ENCODE measurements around the gene HSFX1.
"Not testable (repeated sequence)": the region's sequence is repeated elsewhere in the genome, so short reads cannot be mapped to it uniquely, and the experiment has no call there.

The HSFX1 gene, protein sequence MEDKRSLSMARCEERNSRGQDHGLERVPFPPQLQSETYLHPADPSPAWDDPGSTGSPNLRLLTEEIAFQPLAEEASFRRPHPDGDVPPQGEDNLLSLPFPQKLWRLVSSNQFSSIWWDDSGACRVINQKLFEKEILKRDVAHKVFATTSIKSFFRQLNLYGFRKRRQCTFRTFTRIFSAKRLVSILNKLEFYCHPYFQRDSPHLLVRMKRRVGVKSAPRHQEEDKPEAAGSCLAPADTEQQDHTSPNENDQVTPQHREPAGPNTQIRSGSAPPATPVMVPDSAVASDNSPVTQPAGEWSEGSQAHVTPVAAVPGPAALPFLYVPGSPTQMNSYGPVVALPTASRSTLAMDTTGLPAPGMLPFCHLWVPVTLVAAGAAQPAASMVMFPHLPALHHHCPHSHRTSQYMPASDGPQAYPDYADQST

DNA sequence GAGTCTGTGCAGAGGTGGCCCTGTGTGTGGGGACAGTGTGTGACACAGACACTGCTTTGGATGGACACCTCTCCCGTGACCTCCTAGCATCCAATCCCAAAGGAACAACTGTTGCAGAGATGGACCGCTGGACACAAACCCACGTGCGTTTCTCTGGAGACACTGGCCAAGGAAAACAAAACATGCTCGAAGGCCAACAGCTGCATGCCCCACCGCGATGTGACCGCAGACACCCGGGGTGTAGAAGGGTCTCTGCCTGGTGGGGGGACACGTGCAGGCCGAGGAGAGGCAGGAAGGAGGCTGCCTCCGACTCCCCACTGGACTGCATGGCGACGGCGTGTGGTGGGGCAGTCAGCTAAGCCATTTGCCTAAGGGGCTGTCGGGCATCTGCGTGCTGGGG is at the start of gene HSFX1:
TSS of gene HSFX1 (plus strand) at position 301 of the 400 bp plus-strand sequence. CDS start 614 bp downstream, outside the sequence.
- H3K4me3 ChIP-seq (ENCODE audit: low read depth, low read length); DNase-seq (ENCODE audit: low read depth): not testable (repeated sequence)

DNA sequence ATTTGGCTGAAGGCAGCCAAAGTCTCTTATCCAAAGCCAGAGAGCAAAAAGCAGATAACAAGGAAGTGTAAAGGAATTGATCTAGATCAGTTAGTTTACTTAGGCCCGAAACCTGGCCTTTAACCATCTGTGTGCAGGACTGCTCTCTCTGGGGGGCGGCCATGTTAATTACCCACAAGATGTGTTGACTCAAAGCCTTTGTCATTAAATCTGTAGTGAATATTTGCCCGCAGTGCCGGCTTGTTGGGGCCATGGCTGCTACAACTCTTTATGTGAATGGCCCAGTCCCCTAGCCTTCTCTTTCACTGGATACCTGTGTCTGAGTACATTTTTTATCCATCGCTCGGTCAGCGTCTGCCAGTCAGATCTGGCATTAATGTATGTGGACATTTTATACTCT is 46.6 kb upstream of the HSFX1 start:
- not testable (repeated sequence) for H3K4me3 ChIP-seq (ENCODE audit: low read depth, low read length); DNase-seq (ENCODE audit: low read depth)

DNA sequence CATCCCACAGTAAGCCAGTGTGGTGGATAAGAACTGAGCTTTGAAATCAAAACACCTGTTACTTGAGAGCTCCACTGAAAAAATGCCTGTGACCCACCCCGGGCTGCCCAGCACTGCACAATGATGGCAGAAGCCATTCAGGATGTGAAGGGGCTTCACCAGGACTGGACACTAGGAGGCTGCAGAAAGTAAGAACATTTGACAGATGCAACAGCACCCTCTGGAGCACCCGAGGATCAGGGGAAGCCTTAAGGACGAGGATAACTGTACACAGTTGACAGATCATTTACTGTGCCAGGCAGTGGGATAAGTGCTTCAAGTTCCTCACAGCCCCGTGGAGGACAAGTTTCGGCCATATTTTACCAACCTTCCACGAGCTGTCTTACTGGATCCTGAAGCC is 31.6 kb upstream of the HSFX1 start:
- DNase-seq (ENCODE audit: low read depth), result not testable (repeated sequence)

DNA sequence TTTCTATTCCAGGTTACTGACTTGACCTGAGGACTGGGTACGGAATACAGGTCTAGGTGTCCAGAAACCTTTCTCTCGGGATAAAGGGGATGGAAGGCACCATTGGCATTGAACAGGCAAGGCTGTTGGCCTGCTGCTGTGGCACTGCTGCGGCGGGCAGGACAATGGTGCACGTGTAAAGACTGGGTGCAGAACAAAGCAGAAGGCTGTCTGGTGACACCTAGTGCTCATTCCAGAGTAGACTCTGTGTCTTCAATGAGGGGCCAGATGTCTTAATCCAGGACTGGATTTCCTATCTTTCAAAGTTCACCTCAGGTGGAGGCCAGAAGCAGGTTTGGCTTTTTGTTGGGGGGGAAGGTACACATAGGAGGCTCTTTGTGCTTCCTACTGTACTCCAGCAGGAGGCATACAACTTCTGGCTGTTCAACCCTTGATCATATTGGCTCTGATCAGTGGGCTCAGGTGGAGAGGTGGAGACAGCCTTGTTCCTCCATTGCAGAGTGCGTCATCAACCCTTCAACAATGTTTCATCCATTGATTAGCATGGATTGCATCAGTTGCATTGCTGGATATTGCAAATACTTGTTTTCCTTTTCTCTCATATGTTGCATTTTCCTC is 27.4 kb upstream of the HSFX1 start:
- H3K4me3 ChIP-seq (ENCODE audit: low read depth, low read length); DNase-seq (ENCODE audit: low read depth): not testable (repeated sequence)

More for the DNA sequence above, 31.6 kb upstream of the HSFX1 start:
- H3K4me3 ChIP-seq (ENCODE audit: low read depth, low read length), result not testable (repeated sequence)

DNA sequence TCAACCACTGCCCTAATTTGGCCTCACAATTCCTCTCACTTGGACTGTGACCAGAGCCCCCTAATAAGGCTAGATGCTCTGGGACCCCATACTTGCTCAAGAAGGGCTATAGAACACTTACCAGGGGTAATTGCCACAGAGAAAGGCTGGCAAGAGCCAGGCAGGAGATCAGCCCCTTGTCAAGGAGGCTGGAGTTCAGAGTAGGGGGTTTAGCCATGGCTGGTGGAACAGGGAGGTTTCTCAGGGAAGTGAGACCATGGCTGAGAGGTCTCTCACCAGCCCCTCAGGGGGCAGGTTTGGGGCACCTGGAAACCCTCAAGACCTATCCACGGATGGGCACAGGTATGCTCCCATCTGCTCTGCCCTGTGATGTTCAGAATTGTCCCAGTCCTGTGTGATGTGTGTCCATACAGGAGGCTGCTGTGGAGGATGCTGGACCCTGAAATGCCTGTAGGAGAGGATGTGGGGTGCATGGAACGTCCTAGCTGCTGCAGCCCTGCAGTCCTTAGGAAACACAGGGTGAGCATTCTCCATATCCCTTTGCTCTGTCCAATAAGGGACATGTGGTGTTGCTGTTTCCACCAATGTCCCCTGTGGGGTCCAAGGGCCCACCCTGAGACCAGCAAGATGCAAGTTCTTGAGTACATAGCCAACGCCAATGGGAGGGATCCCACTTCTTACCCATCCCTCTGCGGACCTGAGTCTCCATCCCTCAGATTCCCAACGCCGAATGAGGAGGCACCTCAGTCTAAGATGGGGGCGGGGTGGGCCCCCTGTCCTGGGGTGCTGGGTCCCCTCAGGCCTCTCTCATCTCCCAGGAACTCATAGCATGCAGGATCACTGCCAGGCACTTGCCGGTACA is 16.4 kb upstream of the HSFX1 start:
- TF ChIP-seq, protein P1, sequence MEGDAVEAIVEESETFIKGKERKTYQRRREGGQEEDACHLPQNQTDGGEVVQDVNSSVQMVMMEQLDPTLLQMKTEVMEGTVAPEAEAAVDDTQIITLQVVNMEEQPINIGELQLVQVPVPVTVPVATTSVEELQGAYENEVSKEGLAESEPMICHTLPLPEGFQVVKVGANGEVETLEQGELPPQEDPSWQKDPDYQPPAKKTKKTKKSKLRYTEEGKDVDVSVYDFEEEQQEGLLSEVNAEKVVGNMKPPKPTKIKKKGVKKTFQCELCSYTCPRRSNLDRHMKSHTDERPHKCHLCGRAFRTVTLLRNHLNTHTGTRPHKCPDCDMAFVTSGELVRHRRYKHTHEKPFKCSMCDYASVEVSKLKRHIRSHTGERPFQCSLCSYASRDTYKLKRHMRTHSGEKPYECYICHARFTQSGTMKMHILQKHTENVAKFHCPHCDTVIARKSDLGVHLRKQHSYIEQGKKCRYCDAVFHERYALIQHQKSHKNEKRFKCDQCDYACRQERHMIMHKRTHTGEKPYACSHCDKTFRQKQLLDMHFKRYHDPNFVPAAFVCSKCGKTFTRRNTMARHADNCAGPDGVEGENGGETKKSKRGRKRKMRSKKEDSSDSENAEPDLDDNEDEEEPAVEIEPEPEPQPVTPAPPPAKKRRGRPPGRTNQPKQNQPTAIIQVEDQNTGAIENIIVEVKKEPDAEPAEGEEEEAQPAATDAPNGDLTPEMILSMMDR (IDR thresholded peaks at IDR 0.05; ENCODE audit: insufficient read depth, low read depth, low read length, missing control alignments), result no peak
- no peak for DNase-seq (ENCODE audit: low read depth)
- H3K4me3 ChIP-seq (ENCODE audit: low read depth, low read length), result no peak overlapping the region

DNA sequence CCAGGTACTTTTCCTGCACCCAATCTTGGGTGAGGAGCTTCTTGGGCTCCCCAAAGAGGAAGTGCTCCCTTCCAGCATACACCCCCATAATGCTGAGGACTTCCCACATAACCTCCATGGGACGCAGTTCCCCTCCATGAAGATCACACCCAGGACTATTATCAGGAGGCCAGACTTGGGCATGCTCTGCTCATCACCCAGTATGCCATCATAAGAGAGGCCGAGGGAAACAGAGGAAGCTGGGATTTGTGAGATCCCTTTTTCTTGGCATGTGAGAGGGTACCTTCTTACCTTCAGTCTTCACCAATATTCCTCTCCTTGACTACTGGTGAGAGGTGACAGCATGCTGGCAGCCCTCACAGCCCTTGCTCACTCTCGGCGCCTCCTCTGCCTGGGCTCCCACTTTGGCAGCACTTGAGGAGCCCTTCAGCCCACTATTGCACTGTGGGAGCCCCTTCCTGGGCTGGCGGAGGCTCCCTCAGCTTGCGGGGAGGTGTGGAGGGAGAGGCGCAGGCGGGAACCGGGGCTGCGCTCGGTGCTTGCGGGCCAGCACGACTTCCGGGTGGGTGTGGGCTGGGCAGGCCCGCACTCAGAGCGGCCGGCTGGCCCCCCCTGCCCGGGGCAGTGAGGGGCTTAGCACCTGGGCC is 15.7 kb upstream of the HSFX1 start:
- no peak for DNase-seq (ENCODE audit: low read depth)
- TF ChIP-seq, protein P1 (IDR thresholded peaks at IDR 0.05; ENCODE audit: insufficient read depth, low read depth, low read length, missing control alignments), result no peak
- H3K4me3 ChIP-seq (ENCODE audit: low read depth, low read length), result no peak overlapping the region

DNA sequence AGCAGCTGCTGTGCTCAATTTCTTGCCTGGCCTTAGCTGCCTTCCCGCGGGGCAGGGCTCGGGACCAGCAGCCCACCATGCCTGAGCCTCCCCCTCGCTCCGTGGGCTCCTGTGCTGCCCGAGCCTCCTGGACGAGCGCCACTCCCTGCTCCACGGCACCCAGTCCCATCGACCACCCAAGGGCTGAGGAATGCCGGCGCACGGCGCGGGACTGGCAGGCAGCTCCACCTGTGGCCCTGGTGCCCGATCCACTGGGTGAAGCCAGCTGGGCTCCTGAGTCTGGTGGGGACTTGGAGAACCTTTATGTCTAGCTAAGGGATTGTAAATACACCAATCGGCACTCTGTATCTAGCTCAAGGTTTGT is 15.2 kb upstream of the HSFX1 start:
- DNase-seq (ENCODE audit: low read depth); H3K4me3 ChIP-seq (ENCODE audit: low read depth, low read length): not testable (repeated sequence)

DNA sequence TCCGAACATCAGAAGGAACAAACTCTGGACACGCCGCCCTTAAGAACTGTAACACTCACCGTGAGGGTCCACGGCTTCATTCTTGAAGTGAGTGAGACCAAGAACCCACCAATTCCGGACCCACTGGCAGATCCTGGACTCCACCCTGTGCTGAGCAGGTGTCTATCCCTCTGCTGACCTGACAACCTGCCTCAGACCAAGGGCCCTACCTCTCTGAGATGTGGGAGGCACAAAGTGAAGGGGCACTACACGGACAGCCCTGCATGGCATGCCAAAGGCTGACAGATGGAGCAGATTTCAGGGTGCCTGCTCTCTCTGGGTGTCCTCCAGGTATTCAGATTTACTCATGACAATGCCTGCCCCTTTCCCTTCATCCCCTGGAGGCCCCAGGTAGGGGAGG is 14.0 kb upstream of the HSFX1 start:
- TF ChIP-seq, protein P1 (IDR thresholded peaks at IDR 0.05; ENCODE audit: insufficient read depth, low read depth, low read length, missing control alignments), result no peak
- no peak overlapping the region for H3K4me3 ChIP-seq (ENCODE audit: low read depth, low read length)
- no peak for DNase-seq (ENCODE audit: low read depth)

DNA sequence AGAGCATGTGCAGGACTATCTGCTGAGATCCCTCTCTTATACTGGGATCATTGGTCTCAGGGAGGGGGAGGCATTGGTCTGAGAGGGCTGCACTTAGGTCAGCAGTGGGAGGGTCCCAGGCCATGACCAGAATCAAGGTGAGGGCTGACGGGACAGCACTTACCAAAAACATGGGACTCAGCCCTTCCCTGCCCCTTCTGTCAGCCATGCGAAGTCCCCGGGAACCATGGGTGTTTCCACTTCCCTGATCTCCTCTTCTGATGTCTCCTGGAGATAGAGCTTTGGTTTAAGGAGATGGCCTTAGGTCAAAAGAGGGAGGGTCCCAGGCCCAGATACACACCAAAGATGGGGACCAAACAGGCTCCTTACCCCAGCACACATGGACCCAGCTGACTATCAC is 12.9 kb upstream of the HSFX1 start:
- DNase-seq (ENCODE audit: low read depth), result no peak
- no peak overlapping the region for H3K4me3 ChIP-seq (ENCODE audit: low read depth, low read length)
- TF ChIP-seq, protein P1 (IDR thresholded peaks at IDR 0.05; ENCODE audit: insufficient read depth, low read depth, low read length, missing control alignments), result no peak

DNA sequence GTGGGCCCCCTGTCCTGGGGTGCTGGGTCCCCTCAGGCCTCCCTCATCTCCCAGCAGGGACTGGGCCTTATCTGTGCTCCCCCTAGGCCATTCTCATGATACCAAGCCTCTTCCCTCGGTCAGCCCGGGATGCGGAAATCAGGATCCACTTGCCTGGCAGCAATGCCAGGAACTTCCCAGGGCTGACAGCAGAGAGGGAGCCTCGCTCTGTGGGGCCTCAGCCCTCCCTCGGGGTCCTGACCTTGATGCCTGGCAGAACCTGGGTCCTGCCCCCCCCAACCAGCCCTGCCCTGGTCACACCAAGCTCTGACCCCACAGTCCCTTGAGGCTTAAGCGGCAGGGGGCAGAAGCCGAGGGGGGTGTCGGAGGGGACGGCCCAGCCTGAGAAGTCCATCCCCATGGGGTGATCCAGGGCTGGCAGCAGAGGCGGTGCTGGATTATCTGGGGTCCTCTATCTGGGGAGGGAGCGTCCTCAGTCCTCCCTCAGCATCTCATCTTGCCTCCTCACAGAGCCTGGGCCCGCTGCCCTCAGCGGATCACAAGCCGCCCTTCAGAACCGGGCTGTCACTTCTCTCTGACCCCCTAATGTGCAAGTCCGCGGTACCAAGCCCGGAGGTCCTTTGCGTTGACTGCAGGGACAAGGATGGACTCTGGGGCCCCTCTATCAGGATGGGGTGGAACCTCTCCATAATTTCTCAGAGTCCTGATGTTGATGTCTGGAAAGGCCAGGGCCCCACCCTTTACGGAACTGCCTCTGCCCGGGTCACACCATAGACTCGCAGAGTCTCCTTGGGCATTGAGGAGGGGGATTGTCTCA is 11.8 kb upstream of the HSFX1 start:
- DNase-seq (ENCODE audit: low read depth); H3K4me3 ChIP-seq (ENCODE audit: low read depth, low read length): not testable (repeated sequence)
